B cell (primary cell): ENCODE data around the gene NDST4.

ENCODE experiments used
- CTCF ChIP-seq: fragments of 200-600 bp; IDR thresholded peaks from one replicate; pipeline ENCODE4 v1.8.0; 2022; ENCODE audit warnings: antibody characterized with exemption, mild to moderate bottlenecking
- EZH2 ChIP-seq: IDR thresholded peaks from 2 replicates; pipeline ENCODE4 v1.6.1; 2012; ENCODE audit warnings: borderline replicate concordance, low read depth, mild to moderate bottlenecking, moderate library complexity, low read length; ENCODE audit not compliant: insufficient read depth, poor library complexity, severe bottlenecking

- TF ChIP-seq CTCF (no peak), EZH2 (no peak)
Observed at GRCh38 chr4:114986133-114986532, 127.3 kb downstream of the NDST4 start.
